ENCODE measurements around the gene VSTM4.

Gene VSTM4

DNA sequence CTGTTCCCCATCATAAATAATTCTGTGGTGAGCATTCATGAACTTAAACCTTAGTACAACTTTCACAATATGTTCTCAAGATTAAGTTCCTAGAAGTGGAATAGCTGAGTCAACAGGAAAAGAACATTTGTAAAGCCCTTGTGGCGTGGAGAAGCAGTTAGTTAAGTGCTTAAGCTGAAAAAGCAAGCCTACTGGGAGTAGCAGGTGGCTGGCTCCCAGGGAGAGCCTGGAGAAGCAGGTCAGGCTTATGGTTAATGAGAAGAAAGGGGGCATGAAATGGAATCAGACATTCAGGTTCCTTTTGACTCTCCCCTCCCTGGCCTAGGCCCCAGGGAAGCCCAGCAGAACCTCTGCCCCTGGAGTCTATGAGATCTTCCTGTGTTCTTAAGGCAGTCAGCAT is 35.3 kb downstream of the VSTM4 start:
- no peak overlapping the region for H3K4me3 ChIP-seq (ENCODE audit: low read depth, low read length)
- TF ChIP-seq MYC (IDR thresholded peaks at IDR 0.05; ENCODE audit: low read depth, low read length) (no peak), POLR2A (IDR thresholded peaks at IDR 0.05; ENCODE audit: extremely low read depth, insufficient read length) (no peak)
- TF ChIP-seq, protein P1, sequence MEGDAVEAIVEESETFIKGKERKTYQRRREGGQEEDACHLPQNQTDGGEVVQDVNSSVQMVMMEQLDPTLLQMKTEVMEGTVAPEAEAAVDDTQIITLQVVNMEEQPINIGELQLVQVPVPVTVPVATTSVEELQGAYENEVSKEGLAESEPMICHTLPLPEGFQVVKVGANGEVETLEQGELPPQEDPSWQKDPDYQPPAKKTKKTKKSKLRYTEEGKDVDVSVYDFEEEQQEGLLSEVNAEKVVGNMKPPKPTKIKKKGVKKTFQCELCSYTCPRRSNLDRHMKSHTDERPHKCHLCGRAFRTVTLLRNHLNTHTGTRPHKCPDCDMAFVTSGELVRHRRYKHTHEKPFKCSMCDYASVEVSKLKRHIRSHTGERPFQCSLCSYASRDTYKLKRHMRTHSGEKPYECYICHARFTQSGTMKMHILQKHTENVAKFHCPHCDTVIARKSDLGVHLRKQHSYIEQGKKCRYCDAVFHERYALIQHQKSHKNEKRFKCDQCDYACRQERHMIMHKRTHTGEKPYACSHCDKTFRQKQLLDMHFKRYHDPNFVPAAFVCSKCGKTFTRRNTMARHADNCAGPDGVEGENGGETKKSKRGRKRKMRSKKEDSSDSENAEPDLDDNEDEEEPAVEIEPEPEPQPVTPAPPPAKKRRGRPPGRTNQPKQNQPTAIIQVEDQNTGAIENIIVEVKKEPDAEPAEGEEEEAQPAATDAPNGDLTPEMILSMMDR (IDR thresholded peaks at IDR 0.05; ENCODE audit: low read depth, low read length): no peak
- TF ChIP-seq, protein P2, sequence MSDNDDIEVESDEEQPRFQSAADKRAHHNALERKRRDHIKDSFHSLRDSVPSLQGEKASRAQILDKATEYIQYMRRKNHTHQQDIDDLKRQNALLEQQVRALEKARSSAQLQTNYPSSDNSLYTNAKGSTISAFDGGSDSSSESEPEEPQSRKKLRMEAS (IDR thresholded peaks at IDR 0.05; ENCODE audit: low read depth, low read length): no peak
- peak; percentile 23 for DNase-seq (ENCODE audit: low read depth)

DNA sequence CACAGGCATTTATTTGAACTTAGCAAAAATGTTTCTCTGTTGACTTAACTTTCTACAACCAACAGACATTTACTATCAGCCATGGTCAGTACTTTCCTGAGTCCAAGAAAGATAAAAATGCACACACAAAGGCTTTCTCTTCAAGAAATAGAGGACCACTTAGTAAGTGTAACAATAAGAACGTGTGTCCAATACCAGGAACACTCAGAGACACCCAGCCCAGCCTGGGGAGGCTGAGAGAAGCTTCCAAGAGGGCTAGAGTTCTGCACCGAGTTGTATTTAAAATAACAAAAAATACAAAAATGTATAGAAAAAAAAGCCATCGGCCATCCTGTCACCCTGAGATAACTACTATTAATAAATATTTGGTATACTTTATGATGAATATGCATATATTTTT is 35.8 kb downstream of the VSTM4 start:
- no peak for DNase-seq (ENCODE audit: low read depth)
- no peak overlapping the region for H3K4me3 ChIP-seq (ENCODE audit: low read depth, low read length)
- TF ChIP-seq, protein P2 (IDR thresholded peaks at IDR 0.05; ENCODE audit: low read depth, low read length): no peak
- TF ChIP-seq, protein P1 (IDR thresholded peaks at IDR 0.05; ENCODE audit: low read depth, low read length): no peak
- TF ChIP-seq POLR2A (IDR thresholded peaks at IDR 0.05; ENCODE audit: extremely low read depth, insufficient read length) (no peak), MYC (IDR thresholded peaks at IDR 0.05; ENCODE audit: low read depth, low read length) (no peak)

DNA sequence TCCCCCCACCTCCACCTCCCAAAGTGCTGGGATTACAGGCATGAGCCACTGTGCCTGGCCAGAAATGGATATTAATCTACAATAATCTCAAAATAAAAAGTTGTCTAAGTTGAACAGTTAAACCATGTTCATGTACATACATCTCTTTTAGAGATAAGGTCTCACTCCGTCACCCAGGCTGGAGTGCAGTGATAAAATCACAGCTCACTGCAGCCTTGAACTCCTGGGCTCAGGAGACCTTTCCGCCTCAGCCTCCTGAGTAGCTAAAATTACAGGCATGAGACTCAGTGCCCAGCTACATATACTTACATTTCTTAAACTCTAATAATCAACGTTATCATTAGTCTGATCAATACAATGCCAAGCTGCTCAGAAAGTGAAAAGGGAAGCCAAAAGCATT is 36.2 kb downstream of the VSTM4 start:
- H3K4me3 ChIP-seq (ENCODE audit: low read depth, low read length): no peak overlapping the region
- TF ChIP-seq MYC (IDR thresholded peaks at IDR 0.05; ENCODE audit: low read depth, low read length): no peak
- TF ChIP-seq POLR2A (IDR thresholded peaks at IDR 0.05; ENCODE audit: extremely low read depth, insufficient read length): no peak
- TF ChIP-seq, protein P1 (IDR thresholded peaks at IDR 0.05; ENCODE audit: low read depth, low read length): no peak
- TF ChIP-seq, protein P2 (IDR thresholded peaks at IDR 0.05; ENCODE audit: low read depth, low read length): no peak
- DNase-seq (ENCODE audit: low read depth): no peak

DNA sequence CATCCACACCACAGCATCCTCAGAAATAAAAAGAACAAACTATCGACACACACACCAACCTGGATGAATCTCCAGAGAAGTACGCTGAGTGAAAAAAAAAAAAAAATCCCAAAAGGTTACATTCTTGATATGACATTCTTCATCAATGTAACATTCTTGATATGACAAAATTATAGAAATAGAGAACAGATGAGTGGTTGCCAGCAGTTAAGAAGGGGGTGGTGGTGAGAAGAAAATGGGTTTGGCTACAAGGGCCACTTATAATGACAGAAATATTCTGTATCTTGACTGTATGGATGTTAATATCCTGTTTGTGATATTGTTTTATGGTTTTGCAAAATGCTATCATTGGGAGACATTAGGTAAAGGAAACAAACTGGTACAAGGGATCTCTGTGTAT is 36.9 kb downstream of the VSTM4 start:
- H3K4me3 ChIP-seq (ENCODE audit: low read depth, low read length): no peak overlapping the region
- no peak for DNase-seq (ENCODE audit: low read depth)
- TF ChIP-seq MYC (IDR thresholded peaks at IDR 0.05; ENCODE audit: low read depth, low read length): no peak
- TF ChIP-seq, protein P1 (IDR thresholded peaks at IDR 0.05; ENCODE audit: low read depth, low read length): no peak
- TF ChIP-seq, protein P2 (IDR thresholded peaks at IDR 0.05; ENCODE audit: low read depth, low read length): no peak
- no peak for TF ChIP-seq POLR2A (IDR thresholded peaks at IDR 0.05; ENCODE audit: extremely low read depth, insufficient read length)

DNA sequence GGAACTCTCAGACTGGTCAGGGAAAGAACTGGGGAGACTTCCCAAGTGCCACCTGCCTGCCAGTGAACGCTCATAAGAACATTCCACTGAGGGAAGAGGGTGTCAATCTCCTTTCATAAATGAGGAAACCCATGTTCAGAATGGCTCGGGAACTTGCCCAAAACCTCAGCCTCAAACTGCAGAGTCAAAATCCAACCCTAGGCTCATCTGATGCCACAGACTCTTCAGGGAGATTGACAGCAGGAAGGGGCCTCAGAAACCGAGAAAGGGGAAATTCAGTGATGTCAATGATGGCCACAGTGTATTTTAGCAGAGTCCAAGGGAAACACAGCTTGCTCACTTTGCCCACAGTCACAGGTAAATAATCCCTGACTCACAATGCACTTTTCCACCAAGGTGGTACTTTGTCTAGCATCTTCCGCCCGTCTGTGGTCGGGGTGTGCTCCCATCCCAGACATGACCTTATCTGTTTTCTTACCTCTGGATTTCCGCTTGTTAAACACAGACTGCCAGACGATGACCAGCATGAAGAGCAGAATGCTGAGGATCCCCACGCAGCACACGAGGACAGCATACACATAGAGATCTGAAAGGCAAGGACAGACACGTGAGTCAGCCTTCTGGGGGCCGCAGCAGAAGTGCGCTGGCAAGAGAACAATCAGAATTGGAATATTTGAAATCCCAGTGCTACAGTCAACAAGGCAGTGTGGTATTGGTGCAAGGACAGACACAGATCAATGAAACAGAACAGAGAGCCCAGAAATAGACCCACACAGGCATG is 38.4 kb downstream of the VSTM4 start:
- no peak for DNase-seq (ENCODE audit: low read depth)
- no peak for TF ChIP-seq POLR2A (IDR thresholded peaks at IDR 0.05; ENCODE audit: extremely low read depth, insufficient read length)
- TF ChIP-seq, protein P1 (IDR thresholded peaks at IDR 0.05; ENCODE audit: low read depth, low read length): no peak
- no peak for TF ChIP-seq MYC (IDR thresholded peaks at IDR 0.05; ENCODE audit: low read depth, low read length)
- TF ChIP-seq, protein P2 (IDR thresholded peaks at IDR 0.05; ENCODE audit: low read depth, low read length): no peak
- H3K4me3 ChIP-seq (ENCODE audit: low read depth, low read length): no peak overlapping the region

All from NB4 (cell line).